ENCODE data around the gene DCAF11. TPM values are rescaled to one million over a fixed set of nuclear protein-coding genes. Genes with fewer than 3 reads are reported as not detected.

DCAF11 gene
- total and polyA plus RNA-seq, 2 of the 13 experiments (the other 11 are each of a cell fraction or from before 2014, with no cell fraction given): 150 to 257 TPM

DNA sequence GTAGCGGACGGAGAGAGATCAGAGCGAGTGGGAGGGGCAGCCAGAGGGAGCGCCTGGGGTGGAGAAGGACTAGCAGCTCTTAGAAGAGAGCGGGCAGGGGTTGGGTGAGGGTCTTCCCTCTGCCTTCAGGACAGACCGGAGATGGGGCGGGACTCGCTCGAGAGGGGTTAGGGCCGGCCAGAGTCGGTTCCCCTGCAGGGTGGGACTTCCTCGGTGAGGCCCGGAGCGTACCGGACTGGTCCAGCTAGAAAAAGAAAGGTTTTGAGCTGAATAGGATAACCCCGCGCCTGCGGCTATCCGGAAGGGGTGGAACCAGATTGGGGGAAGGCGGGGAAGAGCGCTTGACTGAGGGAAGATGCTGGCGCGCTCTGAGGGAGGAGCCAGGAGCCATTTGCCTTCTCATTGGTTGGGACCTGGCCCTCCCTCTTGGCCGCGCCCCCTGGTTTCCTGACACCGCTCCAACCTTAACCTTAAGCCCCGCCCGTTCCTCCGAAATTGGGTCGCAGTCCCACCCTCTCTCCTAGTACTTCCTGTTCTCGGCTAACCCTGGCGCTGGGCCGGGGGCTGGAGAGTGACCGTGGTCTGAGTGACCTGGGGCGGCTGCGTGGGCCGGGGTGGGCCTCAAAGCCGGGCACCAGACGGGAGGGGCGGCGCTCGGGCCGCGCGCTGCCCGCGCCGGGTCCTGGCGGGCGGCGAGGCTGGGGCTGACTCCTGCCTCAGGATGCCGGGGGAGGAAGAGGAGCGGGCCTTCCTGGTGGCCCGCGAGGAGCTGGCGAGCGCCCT lies 32.6 kb downstream of the DCAF11 start, which contains the start of gene RNF31 (continued):
- TF ChIP-seq, protein P1, sequence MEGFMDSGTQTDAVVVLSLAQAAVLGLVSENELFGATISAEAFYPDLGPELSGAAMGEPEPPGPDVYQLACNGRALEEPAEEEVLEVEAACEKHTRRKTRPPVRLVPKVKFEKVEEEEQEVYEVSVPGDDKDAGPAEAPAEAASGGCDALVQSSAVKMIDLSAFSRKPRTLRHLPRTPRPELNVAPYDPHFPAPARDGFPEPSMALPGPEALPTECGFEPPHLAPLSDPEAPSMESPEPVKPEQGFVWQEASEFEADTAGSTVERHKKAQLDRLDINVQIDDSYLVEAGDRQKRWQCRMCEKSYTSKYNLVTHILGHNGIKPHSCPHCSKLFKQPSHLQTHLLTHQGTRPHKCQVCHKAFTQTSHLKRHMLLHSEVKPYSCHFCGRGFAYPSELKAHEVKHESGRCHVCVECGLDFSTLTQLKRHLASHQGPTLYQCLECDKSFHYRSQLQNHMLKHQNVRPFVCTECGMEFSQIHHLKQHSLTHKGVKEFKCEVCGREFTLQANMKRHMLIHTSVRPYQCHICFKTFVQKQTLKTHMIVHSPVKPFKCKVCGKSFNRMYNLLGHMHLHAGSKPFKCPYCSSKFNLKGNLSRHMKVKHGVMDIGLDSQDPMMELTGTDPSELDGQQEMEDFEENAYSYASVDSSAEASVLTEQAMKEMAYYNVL (CRISPR knock-in tag; IDR thresholded peaks at IDR 0.05; ENCODE audit: borderline replicate concordance): 0 out of 2 replicates have a peak, but pooled peaks have one; percentile 1
- peak; percentile 78 for TF ChIP-seq KDM5B (CRISPR knock-in tag; IDR thresholded peaks at IDR 0.05; ENCODE audit: borderline replicate concordance)
- no peak for TF ChIP-seq MTF2 (CRISPR knock-in tag; IDR thresholded peaks at IDR 0.05; ENCODE audit: borderline replicate concordance)
- TF ChIP-seq, protein P2, sequence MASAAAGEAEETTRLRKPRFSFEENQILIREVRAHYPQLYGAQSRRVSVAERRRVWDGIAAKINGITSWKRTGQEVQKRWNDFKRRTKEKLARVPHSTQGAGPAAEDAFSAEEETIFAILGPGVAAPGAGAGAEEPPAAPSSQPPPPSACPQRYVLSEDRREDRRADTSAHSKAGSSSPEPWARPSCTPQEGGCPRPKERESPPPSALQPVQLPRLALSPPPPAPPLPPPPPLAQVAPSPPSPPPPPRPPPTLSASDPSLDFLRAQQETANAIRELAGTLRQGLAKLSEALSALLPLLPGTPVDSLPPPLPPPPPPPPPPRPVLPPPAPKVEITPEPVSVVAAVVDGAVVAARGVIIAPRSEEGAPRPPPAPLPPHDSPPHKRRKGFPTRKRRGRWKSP (CRISPR knock-in tag; IDR thresholded peaks at IDR 0.05): no peak
- TF ChIP-seq, protein P3, sequence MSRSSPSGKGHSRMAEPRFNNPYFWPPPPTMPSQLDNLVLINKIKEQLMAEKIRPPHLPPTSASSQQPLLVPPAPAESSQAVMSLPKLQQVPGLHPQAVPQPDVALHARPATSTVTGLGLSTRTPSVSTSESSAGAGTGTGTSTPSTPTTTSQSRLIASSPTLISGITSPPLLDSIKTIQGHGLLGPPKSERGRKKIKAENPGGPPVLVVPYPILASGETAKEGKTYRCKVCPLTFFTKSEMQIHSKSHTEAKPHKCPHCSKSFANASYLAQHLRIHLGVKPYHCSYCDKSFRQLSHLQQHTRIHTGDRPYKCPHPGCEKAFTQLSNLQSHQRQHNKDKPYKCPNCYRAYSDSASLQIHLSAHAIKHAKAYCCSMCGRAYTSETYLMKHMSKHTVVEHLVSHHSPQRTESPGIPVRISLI (CRISPR knock-in tag; IDR thresholded peaks at IDR 0.05; ENCODE audit: borderline replicate concordance): no peak
- TF ChIP-seq AKAP8 (CRISPR knock-in tag; IDR thresholded peaks at IDR 0.05): no peak; the same call in 1 of the 2 replicates
- TF ChIP-seq ZNF292 (CRISPR knock-in tag; IDR thresholded peaks at IDR 0.05; ENCODE audit: borderline replicate concordance, low read depth): no peak; the same call in 1 of the 2 replicates
- no peak for TF ChIP-seq FOXA3 (CRISPR knock-in tag; IDR thresholded peaks at IDR 0.05)
- no peak for TF ChIP-seq BHLHE40 (IDR thresholded peaks at IDR 0.05; ENCODE audit: low read length)
- TF ChIP-seq CEBPB (IDR thresholded peaks at IDR 0.05; ENCODE audit: borderline replicate concordance, low read depth, low read length): no peak
- peak; percentile 31; the same call in 1 of the 2 replicates for TF ChIP-seq ARNT2 (CRISPR knock-in tag; IDR thresholded peaks at IDR 0.05; ENCODE audit: low read depth)
- TF ChIP-seq, protein P4, sequence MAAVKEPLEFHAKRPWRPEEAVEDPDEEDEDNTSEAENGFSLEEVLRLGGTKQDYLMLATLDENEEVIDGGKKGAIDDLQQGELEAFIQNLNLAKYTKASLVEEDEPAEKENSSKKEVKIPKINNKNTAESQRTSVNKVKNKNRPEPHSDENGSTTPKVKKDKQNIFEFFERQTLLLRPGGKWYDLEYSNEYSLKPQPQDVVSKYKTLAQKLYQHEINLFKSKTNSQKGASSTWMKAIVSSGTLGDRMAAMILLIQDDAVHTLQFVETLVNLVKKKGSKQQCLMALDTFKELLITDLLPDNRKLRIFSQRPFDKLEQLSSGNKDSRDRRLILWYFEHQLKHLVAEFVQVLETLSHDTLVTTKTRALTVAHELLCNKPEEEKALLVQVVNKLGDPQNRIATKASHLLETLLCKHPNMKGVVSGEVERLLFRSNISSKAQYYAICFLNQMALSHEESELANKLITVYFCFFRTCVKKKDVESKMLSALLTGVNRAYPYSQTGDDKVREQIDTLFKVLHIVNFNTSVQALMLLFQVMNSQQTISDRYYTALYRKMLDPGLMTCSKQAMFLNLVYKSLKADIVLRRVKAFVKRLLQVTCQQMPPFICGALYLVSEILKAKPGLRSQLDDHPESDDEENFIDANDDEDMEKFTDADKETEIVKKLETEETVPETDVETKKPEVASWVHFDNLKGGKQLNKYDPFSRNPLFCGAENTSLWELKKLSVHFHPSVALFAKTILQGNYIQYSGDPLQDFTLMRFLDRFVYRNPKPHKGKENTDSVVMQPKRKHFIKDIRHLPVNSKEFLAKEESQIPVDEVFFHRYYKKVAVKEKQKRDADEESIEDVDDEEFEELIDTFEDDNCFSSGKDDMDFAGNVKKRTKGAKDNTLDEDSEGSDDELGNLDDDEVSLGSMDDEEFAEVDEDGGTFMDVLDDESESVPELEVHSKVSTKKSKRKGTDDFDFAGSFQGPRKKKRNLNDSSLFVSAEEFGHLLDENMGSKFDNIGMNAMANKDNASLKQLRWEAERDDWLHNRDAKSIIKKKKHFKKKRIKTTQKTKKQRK (IDR thresholded peaks at IDR 0.05; ENCODE audit: low read length): no peak
- no peak for TF ChIP-seq FOXJ3 (CRISPR knock-in tag; IDR thresholded peaks at IDR 0.05; ENCODE audit: borderline replicate concordance)
- TF ChIP-seq, protein P5, sequence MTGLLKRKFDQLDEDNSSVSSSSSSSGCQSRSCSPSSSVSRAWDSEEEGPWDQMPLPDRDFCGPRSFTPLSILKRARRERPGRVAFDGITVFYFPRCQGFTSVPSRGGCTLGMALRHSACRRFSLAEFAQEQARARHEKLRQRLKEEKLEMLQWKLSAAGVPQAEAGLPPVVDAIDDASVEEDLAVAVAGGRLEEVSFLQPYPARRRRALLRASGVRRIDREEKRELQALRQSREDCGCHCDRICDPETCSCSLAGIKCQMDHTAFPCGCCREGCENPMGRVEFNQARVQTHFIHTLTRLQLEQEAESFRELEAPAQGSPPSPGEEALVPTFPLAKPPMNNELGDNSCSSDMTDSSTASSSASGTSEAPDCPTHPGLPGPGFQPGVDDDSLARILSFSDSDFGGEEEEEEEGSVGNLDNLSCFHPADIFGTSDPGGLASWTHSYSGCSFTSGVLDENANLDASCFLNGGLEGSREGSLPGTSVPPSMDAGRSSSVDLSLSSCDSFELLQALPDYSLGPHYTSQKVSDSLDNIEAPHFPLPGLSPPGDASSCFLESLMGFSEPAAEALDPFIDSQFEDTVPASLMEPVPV (CRISPR knock-in tag; IDR thresholded peaks at IDR 0.05): no peak; the same call in 1 of the 2 replicates
- TF ChIP-seq XRCC5 (optimal IDR thresholded peaks at IDR 0.05; ENCODE audit: low read length): no peak
- peak; percentile 74 for TF ChIP-seq RBM22 (optimal IDR thresholded peaks at IDR 0.05; ENCODE audit: low read length)
- TF ChIP-seq ZNF615 (CRISPR knock-in tag; IDR thresholded peaks at IDR 0.05; ENCODE audit: borderline replicate concordance): no peak
- TF ChIP-seq JDP2 (CRISPR knock-in tag; IDR thresholded peaks at IDR 0.05; ENCODE audit: borderline replicate concordance): no peak
- TF ChIP-seq RAD51 (IDR thresholded peaks at IDR 0.05; ENCODE audit: borderline replicate concordance): no peak
- no peak; the same call in 1 of the 2 replicates for TF ChIP-seq BCL6 (CRISPR knock-in tag; IDR thresholded peaks at IDR 0.05)
